ENCODE data around the gene MYOCD.

DNA sequence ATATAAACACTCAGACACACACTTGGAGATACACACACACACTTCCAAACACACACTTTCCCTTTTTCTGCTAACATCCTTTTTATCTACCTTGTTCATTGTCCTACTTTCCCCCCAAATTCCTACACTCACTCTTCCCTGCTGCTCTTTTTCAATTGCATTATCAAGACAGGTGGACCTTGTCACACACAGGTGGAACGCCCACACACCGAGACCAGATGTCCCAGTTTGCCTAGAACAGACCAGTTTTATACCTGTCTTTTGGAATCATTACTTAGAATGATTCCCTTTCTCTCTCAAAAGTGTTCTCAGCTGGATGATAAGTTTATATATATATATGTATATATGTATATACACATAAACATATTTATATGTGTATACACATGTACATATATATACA lies 72.9 kb downstream of the MYOCD start:
- TF ChIP-seq ZFX (IDR thresholded peaks at IDR 0.05): no peak
- no peak for TF ChIP-seq EZH2 (IDR thresholded peaks at IDR 0.05)
- TF ChIP-seq, protein P1, sequence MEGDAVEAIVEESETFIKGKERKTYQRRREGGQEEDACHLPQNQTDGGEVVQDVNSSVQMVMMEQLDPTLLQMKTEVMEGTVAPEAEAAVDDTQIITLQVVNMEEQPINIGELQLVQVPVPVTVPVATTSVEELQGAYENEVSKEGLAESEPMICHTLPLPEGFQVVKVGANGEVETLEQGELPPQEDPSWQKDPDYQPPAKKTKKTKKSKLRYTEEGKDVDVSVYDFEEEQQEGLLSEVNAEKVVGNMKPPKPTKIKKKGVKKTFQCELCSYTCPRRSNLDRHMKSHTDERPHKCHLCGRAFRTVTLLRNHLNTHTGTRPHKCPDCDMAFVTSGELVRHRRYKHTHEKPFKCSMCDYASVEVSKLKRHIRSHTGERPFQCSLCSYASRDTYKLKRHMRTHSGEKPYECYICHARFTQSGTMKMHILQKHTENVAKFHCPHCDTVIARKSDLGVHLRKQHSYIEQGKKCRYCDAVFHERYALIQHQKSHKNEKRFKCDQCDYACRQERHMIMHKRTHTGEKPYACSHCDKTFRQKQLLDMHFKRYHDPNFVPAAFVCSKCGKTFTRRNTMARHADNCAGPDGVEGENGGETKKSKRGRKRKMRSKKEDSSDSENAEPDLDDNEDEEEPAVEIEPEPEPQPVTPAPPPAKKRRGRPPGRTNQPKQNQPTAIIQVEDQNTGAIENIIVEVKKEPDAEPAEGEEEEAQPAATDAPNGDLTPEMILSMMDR (IDR thresholded peaks at IDR 0.05 in 2 of 3, conservative IDR thresholded peaks at IDR 0.05 in 1 of 3; ENCODE audit: borderline replicate concordance in 1 of 3, insufficient read depth in 1 of 3, low read depth in 2 of 3, low read length in 2 of 3): no peak
- no peak for TF ChIP-seq POLR2A (IDR thresholded peaks at IDR 0.05; ENCODE audit: borderline replicate concordance, extremely low read depth, insufficient read depth, insufficient read length)
- TF ChIP-seq, protein P2, sequence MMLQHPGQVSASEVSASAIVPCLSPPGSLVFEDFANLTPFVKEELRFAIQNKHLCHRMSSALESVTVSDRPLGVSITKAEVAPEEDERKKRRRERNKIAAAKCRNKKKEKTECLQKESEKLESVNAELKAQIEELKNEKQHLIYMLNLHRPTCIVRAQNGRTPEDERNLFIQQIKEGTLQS (IDR thresholded peaks at IDR 0.05): no peak
- no peak for TF ChIP-seq POLR2AphosphoS5 (IDR thresholded peaks at IDR 0.05; ENCODE audit: low read depth, low read length)
- TF ChIP-seq, protein P3, sequence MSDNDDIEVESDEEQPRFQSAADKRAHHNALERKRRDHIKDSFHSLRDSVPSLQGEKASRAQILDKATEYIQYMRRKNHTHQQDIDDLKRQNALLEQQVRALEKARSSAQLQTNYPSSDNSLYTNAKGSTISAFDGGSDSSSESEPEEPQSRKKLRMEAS (IDR thresholded peaks at IDR 0.05): no peak
- no peak for TF ChIP-seq SIN3A (IDR thresholded peaks at IDR 0.05; ENCODE audit: low read depth)
- no peak for TF ChIP-seq CBX3 (IDR thresholded peaks at IDR 0.05; ENCODE audit: low read depth)
- no peak for TF ChIP-seq RAD21 (IDR thresholded peaks at IDR 0.05; ENCODE audit: low read depth)
- no peak for TF ChIP-seq YY1 (IDR thresholded peaks at IDR 0.05; ENCODE audit: extremely low read depth, insufficient replicate concordance, low read depth, low read length)
- no peak for TF ChIP-seq SRF (IDR thresholded peaks at IDR 0.05; ENCODE audit: low read depth)
